ENCODE measurements around the gene GJA3.
"Not testable (repeated sequence)": the region's sequence is repeated elsewhere in the genome, so short reads cannot be mapped to it uniquely, and the experiment has no call there.

GJA3 gene

GRCh38 chr13:20161275-20161950 lies 561 bp upstream of the GJA3 start:
- peak overlapping the region; percentile 53 for H3K4me3 ChIP-seq (ENCODE audit: control insufficient read depth, low read depth, low read length)
- TF ChIP-seq, protein P1, sequence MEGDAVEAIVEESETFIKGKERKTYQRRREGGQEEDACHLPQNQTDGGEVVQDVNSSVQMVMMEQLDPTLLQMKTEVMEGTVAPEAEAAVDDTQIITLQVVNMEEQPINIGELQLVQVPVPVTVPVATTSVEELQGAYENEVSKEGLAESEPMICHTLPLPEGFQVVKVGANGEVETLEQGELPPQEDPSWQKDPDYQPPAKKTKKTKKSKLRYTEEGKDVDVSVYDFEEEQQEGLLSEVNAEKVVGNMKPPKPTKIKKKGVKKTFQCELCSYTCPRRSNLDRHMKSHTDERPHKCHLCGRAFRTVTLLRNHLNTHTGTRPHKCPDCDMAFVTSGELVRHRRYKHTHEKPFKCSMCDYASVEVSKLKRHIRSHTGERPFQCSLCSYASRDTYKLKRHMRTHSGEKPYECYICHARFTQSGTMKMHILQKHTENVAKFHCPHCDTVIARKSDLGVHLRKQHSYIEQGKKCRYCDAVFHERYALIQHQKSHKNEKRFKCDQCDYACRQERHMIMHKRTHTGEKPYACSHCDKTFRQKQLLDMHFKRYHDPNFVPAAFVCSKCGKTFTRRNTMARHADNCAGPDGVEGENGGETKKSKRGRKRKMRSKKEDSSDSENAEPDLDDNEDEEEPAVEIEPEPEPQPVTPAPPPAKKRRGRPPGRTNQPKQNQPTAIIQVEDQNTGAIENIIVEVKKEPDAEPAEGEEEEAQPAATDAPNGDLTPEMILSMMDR (conservative IDR thresholded peaks at IDR 0.05; ENCODE audit: control insufficient read depth, insufficient read depth, low read depth, low read length), result no peak
- DNase-seq (ENCODE audit: low read depth), result no peak

GRCh38 chr13:20159646-20160305 lies 1.1 kb downstream of the GJA3 start:
- TF ChIP-seq, protein P1 (conservative IDR thresholded peaks at IDR 0.05; ENCODE audit: control insufficient read depth, insufficient read depth, low read depth, low read length), result no peak
- H3K4me3 ChIP-seq (ENCODE audit: control insufficient read depth, low read depth, low read length), result peak overlapping the region; percentile 53
- DNase-seq (ENCODE audit: low read depth), result peak; percentile 22

DNA sequence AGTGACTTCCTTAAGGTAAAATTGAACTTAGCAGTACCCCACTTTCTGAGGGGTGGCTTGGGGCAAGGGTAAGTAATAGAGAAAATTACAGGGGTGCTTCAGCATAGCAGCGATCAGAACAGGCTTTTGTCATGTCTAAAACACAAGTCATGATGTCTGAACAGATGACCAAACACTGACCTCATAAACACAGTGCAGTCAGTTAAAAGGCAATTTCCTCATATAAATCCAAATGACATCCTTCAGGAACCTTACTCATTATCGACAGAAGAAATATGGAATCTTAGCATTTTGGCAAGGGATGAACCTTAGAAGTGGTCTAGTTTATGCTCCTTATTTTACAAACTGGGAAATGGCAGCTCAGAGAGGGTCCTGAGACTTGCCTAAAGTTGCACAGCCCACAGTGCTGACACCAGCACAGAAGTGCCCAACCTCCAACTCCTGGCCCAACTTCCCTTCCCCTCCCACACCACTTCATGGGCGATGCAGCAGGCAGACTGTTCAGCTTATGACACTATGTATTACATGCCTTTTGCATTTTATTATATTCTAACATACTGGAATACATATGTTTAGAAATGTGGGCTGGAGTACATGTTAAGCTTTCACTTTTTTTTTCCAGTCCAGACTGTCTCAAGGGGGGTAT lies 3.6 kb downstream of the GJA3 start:
- no peak for DNase-seq (ENCODE audit: low read depth)
- TF ChIP-seq, protein P1 (conservative IDR thresholded peaks at IDR 0.05; ENCODE audit: control insufficient read depth, insufficient read depth, low read depth, low read length), result no peak
- H3K4me3 ChIP-seq (ENCODE audit: control insufficient read depth, low read depth, low read length), result no peak overlapping the region

DNA sequence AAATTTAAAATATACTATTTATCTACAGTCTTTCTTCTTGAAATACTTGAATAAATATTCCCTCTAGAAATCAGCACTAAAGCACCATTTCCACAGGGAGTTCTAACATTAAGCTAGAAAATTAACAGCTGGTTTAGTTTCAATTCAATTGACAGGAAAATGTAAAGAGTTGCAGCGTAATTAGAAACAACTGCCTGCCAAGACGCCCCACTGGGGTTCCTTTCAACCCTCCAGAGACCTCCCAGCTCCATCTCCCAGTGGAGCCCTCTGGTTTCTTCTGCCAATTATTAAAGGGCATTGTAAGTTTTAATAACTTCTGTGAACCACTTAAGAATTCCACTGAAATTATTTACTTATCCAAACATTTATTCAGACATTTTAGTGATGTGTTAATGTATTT lies 4.2 kb downstream of the GJA3 start:
- no peak for DNase-seq (ENCODE audit: low read depth)
- TF ChIP-seq, protein P1 (conservative IDR thresholded peaks at IDR 0.05; ENCODE audit: control insufficient read depth, insufficient read depth, low read depth, low read length), result no peak

GRCh38 chr13:20153290-20153689 lies 7.6 kb downstream of the GJA3 start:
- not testable (repeated sequence) for DNase-seq (ENCODE audit: low read depth); H3K4me3 ChIP-seq (ENCODE audit: control insufficient read depth, low read depth, low read length)

More for the DNA sequence above, 4.2 kb downstream of the GJA3 start:
- H3K4me3 ChIP-seq (ENCODE audit: control insufficient read depth, low read depth, low read length), result no peak overlapping the region

DNA sequence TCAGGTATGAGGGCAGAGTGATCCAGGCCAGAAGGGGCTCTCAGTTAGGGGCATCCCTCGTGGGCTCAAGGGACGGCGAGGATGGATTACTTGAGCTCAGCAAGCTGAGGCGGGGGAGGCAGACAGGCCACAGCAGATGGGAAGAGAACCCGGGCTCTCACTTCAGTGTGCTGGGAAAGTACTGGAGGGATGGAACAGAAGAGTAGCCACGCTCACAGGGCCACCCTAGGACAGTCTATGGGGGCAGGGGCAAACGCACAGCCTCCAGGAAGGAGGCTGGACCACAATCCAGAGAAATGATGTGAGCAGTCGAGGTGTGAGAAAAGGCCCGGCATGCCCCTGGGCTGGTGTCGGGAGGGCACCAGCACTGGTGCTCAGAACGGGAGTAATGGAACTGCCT lies 9.2 kb downstream of the GJA3 start:
- TF ChIP-seq, protein P1 (conservative IDR thresholded peaks at IDR 0.05; ENCODE audit: control insufficient read depth, insufficient read depth, low read depth, low read length), result no peak
- H3K4me3 ChIP-seq (ENCODE audit: control insufficient read depth, low read depth, low read length), result no peak overlapping the region
- no peak for DNase-seq (ENCODE audit: low read depth)

- no peak for DNase-seq (ENCODE audit: low read depth)
- no peak overlapping the region for H3K4me3 ChIP-seq (ENCODE audit: control insufficient read depth, low read depth, low read length)
- TF ChIP-seq, protein P1 (conservative IDR thresholded peaks at IDR 0.05; ENCODE audit: control insufficient read depth, insufficient read depth, low read depth, low read length), result no peak
Observed at GRCh38 chr13:20151016-20151415, 9.8 kb downstream of the GJA3 start.

Measured in fibroblast of mammary gland (primary cell).